PC-3 (cell line): Measurements from ENCODE around the gene EPHA10.

ENCODE experiments used
- CTCF ChIP-seq: fragments of 300-600 bp; sonication (generic); conservative IDR thresholded peaks from 2 replicates; pipeline ENCODE4 v1.5.1; 2017; ENCODE audit warnings: antibody characterized with exemption, low read depth, mild to moderate bottlenecking, low read length
- EZH2phosphoT487 ChIP-seq: fragments of 300-600 bp; sonication (generic); IDR thresholded peaks from 2 replicates; pipeline ENCODE4 v1.6.1; 2018; ENCODE audit warnings: mild to moderate bottlenecking, antibody characterized with exemption, low read length, borderline replicate concordance

GRCh38 chr1:37670133-37670532, 94.8 kb downstream of the EPHA10 start:
- no peak for TF ChIP-seq CTCF
- TF ChIP-seq EZH2phosphoT487: no peak
